Ovary (tissue), 3 donors: ENCODE measurements around the gene KIF13A.

Experiments used
- CTCF ChIP-seq, 3 donors: fragments of 450-650 bp in 2 of 3; fragments of 200-600 bp in 1 of 3; IDR thresholded peaks; one replicate each; pipeline versions ENCODE4 v1.5.1 to v1.8.0; 2016 to 2022; ENCODE audit warnings: antibody characterized with exemption in 3 of 3, mild to moderate bottlenecking in 1 of 3
- POLR2A ChIP-seq: fragments of 450-650 bp; IDR thresholded peaks from one replicate; pipeline ENCODE4 v1.6.1; 2017; ENCODE audit warnings: antibody characterized with exemption, mild to moderate bottlenecking, moderate library complexity
- donor health status: DM: no; HTN: no; CAD: no.

GRCh38 chr6:17790489-17790888 lies 196.9 kb downstream of the KIF13A start:
- no peak for TF ChIP-seq CTCF (IDR thresholded peaks at IDR 0.05)
- no peak for TF ChIP-seq POLR2A
